Astrocyte (in vitro differentiated cells and primary cell): ENCODE measurements around the gene WFS1.

Experiments
- CTCF ChIP-seq: IDR thresholded peaks from 2 replicates; pipeline ENCODE4 v1.5.1; 2011; ENCODE audit warnings: low read depth, mild to moderate bottlenecking, inconsistent platforms, low read length, moderate library complexity; ENCODE audit not compliant: insufficient read depth
- EZH2 ChIP-seq: IDR thresholded peaks from 2 replicates; pipeline ENCODE4 v1.6.1; 2012; ENCODE audit warnings: mild to moderate bottlenecking, low read length, inconsistent platforms; ENCODE audit not compliant: insufficient read depth

GRCh38 chr4:6349896-6350603 is 80.4 kb downstream of the WFS1 start:
- no peak for TF ChIP-seq CTCF
- TF ChIP-seq EZH2 = no peak
